Neural crest cell (in vitro differentiated cells): ENCODE data around the gene ZNF837. TPM values are rescaled to one million over a fixed set of nuclear protein-coding genes. Genes with fewer than 3 reads are reported as not detected.

Experiments
- DNase-seq: peaks from one replicate; pipeline ENCODE4 v3.0.0; 2021; ENCODE audit warnings: low read depth, mixed read lengths, low spot score
- H3K27ac Mint-ChIP-seq: one replicate; pipeline ENCODE4 v1.8.0; 2021; ENCODE audit warnings: mild to moderate bottlenecking, mixed read lengths; ENCODE audit not compliant: unreplicated experiment
- H3K27me3 Mint-ChIP-seq: 2 replicates; pipeline ENCODE4 v1.8.0; 2021; ENCODE audit warnings: low read depth, mild to moderate bottlenecking, mixed read lengths
- H3K36me3 Mint-ChIP-seq: 2 replicates; pipeline ENCODE4 v1.8.0; 2021; ENCODE audit warnings: low read depth, mild to moderate bottlenecking, mixed read lengths
- H3K4me1 Mint-ChIP-seq: 2 replicates; pipeline ENCODE4 v1.8.0; 2021; ENCODE audit warnings: mixed read lengths
- H3K4me3 Mint-ChIP-seq: one replicate; pipeline ENCODE4 v1.8.0; 2021; ENCODE audit warnings: mild to moderate bottlenecking, mixed read lengths
- H3K9me3 Mint-ChIP-seq: 2 replicates; pipeline ENCODE4 v1.8.0; 2021; ENCODE audit warnings: mixed read lengths
- total RNA-seq: library from RNA; stranded (reverse); gene quantifications from 2 replicates; pipeline ENCODE4 v1.2.1, GENCODE V29; 2021
- TF ChIP-seq, protein P1 (sequence below): fragments of 200-600 bp; sonication (generic); conservative IDR thresholded peaks from 2 replicates; pipeline ENCODE4 v1.5.0; 2021; ENCODE audit warnings: antibody characterized with exemption, mild to moderate bottlenecking

ZNF837 gene
- total RNA-seq, 1 donor from 2014 or later, result 5.0 TPM

DNA sequence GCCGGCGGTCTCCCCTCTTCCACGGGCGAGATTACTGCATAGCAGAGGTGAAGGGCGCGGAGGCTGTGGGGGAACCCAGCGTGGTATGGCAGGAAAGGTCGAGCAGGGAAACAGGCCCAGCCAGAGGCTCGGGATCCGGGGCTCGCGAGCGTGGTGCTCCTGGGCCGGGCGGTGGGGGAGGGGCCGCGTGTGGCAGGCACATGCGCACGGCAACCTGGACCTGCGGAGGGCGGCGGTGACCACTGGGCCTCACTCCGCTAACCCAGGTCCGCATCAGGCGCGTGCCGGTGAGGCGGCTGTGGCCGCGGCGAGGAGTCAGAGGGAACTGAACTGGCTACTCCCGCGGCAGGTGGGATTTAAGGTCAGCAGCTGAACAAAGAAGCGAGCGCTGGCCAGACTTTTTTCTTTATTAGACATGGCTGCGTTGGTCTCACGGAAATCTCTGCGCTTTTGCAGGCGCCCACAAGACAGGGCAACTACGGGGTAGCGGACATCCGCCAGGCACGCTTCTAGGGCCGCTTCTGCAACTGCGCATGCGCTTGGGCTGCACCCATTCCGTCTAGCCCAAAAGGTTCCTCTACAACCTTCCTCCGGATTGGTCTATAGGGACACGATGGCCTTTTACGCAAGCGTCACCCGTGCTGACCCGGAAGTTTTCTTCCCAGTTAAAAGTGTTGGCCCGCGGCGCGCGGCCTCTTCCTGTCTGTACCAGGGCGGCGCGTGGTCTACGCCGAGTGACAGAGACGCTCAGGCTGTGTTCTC, 5.9 kb upstream of the ZNF837 start, which contains the start of gene RPS5:
Gene RPS5, plus strand, starts transcription at position 694 of the 762 bp plus-strand sequence. CDS start 869 bp downstream, outside the sequence.
- peak within 1 kb of the TSS; percentile 100 for H3K27ac Mint-ChIP-seq
- peak within 1 kb of the TSS; percentile 99 for H3K4me3 Mint-ChIP-seq
- TF ChIP-seq, protein P1, sequence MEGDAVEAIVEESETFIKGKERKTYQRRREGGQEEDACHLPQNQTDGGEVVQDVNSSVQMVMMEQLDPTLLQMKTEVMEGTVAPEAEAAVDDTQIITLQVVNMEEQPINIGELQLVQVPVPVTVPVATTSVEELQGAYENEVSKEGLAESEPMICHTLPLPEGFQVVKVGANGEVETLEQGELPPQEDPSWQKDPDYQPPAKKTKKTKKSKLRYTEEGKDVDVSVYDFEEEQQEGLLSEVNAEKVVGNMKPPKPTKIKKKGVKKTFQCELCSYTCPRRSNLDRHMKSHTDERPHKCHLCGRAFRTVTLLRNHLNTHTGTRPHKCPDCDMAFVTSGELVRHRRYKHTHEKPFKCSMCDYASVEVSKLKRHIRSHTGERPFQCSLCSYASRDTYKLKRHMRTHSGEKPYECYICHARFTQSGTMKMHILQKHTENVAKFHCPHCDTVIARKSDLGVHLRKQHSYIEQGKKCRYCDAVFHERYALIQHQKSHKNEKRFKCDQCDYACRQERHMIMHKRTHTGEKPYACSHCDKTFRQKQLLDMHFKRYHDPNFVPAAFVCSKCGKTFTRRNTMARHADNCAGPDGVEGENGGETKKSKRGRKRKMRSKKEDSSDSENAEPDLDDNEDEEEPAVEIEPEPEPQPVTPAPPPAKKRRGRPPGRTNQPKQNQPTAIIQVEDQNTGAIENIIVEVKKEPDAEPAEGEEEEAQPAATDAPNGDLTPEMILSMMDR, result no peak
- peaks cover 15% of the 10 kb centered on the region for H3K36me3 Mint-ChIP-seq
- peaks cover 4% of the 10 kb centered on the region for H3K27me3 Mint-ChIP-seq
- peak; percentile 87 for DNase-seq
- H3K4me1 Mint-ChIP-seq, result peaks cover 36% of the 10 kb centered on the region
- no peaks in the 10 kb centered on the region for H3K9me3 Mint-ChIP-seq

DNA sequence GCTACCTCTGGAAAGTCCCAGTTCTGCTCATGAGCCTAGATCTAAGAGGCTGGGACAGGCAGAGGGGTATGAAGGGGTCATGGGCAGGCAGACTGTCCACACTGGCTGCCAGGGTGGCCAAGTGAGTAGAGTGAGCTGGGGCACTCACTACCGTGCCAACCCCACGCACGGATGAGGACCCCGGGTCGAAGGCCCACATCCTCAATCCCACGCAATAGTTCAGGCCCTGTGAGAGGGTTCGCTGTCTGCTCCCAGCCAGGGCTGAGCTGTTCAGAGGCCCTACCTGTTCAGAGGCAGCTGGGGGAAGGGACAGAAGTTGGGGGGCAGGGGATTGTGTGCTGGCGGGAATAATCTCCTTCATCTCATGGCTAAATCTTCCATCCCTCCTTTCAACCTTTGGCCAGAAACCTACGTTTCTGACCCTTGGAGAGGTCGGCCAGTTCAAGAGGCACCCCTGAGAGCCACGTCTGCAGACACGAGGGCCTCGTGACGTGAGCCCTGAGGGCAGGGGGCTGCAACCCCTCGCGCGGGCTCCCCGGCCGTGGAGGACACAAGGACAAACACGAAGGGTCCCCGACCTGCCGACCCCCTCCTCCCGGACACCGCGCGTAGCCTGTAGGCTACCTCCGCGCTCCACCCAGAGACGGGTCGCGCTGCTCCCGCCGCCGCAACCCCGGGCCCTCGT, 5.2 kb upstream of the ZNF837 start:
- Mint-ChIP-seq H3K36me3 (peaks cover 15% of the 10 kb centered on the region), H3K4me1 (peaks cover 39% of the 10 kb centered on the region), H3K27me3 (peaks cover 4% of the 10 kb centered on the region), H3K4me3 (peak overlapping the region; percentile 99), H3K27ac (peak overlapping the region; percentile 100), H3K9me3 (no peaks in the 10 kb centered on the region)
- TF ChIP-seq, protein P1, result no peak
- DNase-seq, result no peak

DNA sequence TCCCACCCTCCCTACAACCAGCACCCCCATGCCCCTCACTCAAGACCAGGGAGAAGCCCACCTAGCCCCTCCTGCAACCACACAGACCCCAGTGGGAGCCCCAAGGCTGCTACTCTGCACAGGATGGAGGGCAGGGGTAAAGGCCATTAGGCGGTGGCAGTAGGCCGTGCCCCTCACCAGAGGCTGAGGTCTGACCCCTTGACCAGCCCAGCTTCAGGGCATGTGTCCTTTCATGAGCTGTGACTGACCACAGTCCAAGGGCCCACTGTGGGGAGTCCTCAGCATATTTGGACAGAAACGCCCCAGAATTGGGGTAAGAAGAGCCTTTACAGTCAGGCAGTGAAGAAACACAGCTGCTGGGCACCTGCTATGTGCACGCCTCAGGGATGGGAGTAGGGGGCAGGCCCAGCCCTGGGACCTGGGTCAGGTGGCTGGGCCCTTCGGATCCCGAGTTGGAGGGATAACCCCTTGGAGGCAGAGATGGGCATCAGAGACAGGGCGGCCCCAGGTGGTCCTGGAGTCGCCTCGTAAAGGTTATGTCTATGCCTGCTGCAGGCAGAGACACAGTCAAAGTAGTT, 4.6 kb upstream of the ZNF837 start:
- H3K4me3 Mint-ChIP-seq, result peak overlapping the region; percentile 99

DNA sequence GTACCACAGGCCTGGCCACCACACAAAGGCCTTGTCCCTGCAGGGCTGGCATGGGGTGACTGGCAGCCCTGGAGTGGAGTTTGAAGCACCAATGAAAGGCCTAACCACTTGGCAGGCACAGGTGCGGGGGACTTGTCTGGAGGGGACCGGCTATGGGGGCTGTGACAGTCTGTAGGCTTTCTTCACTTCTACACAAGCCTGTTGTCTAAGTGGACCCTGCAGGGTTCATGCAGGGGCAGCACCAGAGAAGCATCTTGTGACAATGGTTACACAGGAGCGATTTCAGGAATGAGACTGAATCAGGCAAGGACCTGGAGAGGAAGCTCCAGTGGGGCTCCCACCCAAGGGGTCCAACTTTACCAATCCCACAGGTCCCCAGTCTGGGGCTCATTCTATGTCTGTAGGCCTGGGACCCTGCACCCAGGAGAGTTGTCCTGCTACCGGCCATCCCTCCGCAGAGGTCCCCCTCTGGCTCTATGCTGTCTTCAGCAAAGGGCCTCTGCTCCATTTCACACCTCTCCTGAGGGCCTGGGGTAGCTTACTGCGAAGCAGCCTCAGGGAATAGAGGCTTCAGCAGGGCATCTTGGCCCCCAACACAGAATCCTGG, 2.3 kb upstream of the ZNF837 start:
- Mint-ChIP-seq H3K4me3 (peak overlapping the region; percentile 99), H3K4me1 (peaks cover 33% of the 10 kb centered on the region), H3K36me3 (peaks cover 3% of the 10 kb centered on the region), H3K27ac (no peak overlapping the region), H3K27me3 (peaks cover 4% of the 10 kb centered on the region), H3K9me3 (no peaks in the 10 kb centered on the region)
- DNase-seq, result no peak
- TF ChIP-seq, protein P1, result no peak

More for the DNA sequence above, 4.6 kb upstream of the ZNF837 start:
- peaks cover 10% of the 10 kb centered on the region for H3K36me3 Mint-ChIP-seq
- H3K27ac Mint-ChIP-seq, result peak overlapping the region; percentile 87
- DNase-seq, result no peak
- TF ChIP-seq, protein P1, result no peak
- peaks cover 4% of the 10 kb centered on the region for H3K27me3 Mint-ChIP-seq
- H3K9me3 Mint-ChIP-seq, result no peaks in the 10 kb centered on the region
- peaks cover 36% of the 10 kb centered on the region for H3K4me1 Mint-ChIP-seq

DNA sequence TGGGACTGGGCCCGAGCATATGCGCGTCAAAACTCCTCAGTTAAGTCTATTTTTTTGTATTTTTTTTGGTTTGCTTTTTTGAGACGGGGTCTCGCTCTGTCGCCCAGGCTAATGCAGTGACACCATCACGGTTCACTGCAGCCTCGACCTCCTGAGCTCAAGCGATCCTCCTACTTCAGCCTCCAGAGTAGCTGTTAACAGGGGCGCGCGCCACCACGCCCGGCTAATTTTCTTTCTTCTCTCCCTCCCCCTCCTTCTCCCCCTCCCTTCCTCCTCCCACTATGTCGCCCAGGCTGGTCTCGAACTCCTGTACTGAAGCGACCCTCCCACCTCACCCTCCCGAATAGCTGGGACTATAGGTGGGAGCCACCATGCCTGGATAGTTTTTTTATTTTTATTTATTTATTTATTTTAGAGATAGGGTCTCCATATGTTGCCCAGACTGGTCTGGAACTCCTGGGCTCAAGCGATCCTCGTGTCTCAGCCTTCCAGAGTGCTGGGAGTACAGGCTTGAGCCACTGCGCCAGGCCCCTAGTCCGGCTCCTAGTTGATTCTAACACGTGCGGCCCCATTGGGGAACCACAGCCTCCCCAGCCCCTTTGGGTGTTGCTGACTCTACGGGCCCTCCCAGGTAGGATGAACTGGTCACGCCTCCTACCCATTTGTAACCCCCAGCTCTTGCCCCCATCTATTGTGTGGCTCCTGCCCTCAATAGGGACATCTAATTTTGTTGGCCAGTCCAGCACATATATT, 806 bp upstream of the ZNF837 start:
- H3K27me3 Mint-ChIP-seq, result no peaks in the 10 kb centered on the region
- no peak for DNase-seq
- H3K4me3 Mint-ChIP-seq, result peak overlapping the region; percentile 96
- no peaks in the 10 kb centered on the region for H3K9me3 Mint-ChIP-seq
- TF ChIP-seq, protein P1, result no peak
- H3K4me1 Mint-ChIP-seq, result peaks cover 20% of the 10 kb centered on the region
- H3K36me3 Mint-ChIP-seq, result no peaks in the 10 kb centered on the region
- H3K27ac Mint-ChIP-seq, result peak overlapping the region; percentile 75
